K562 (cell line): Measurements from ENCODE around the gene HLCS. TPM values are rescaled to one million over a fixed set of nuclear protein-coding genes. Genes with fewer than 3 reads are reported as not detected.
A peak's percentile ranks its signal among the peaks of the same experiment; 100 is the strongest.

Experiments
- CBX5 ChIP-seq: IDR thresholded peaks from 2 replicates; pipeline ENCODE4 v1.6.1; 2014; ENCODE audit warnings: low read depth, borderline replicate concordance
- DPF2 ChIP-seq: fragments of 450-650 bp; IDR thresholded peaks from 2 replicates; pipeline ENCODE4 v1.6.1; 2016
- FOXK1 ChIP-seq: sonication (generic); formaldehyde crosslinking; IDR thresholded peaks from 2 replicates; pipeline ENCODE4 v1.8.0; 2022; ENCODE audit warnings: missing genetic modification reagents, mild to moderate bottlenecking, borderline replicate concordance
- HDAC2 ChIP-seq: fragments of 450-650 bp; IDR thresholded peaks from 2 replicates; pipeline ENCODE4 v1.6.1; 2016; ENCODE audit warnings: mild to moderate bottlenecking
- KHSRP ChIP-seq: fragments of 450-650 bp; IDR thresholded peaks from 2 replicates; pipeline ENCODE4 v1.6.1; 2017
- NEUROD1 ChIP-seq: fragments of 150-350 bp; IDR thresholded peaks from 2 replicates; pipeline ENCODE4 v1.6.1; 2014; ENCODE audit warnings: borderline replicate concordance, low read length, low read depth; ENCODE audit not compliant: partially characterized antibody
- PHTF2 ChIP-seq: fragments of 250-450 bp; sonication (Bioruptor Pico); IDR thresholded peaks from 2 replicates; pipeline ENCODE4 v1.5.0; 2021; ENCODE audit warnings: mild to moderate bottlenecking
- RB1 ChIP-seq: fragments of 450-650 bp; IDR thresholded peaks from 2 replicates; pipeline ENCODE4 v1.6.1; 2017; ENCODE audit warnings: low read depth, mild to moderate bottlenecking
- RBM39 ChIP-seq: fragments of 200-400 bp; formaldehyde crosslinking; optimal IDR thresholded peaks from 2 replicates; pipeline ENCODE3; 2018; ENCODE audit warnings: low read depth, low read length
- TGIF2 ChIP-seq: sonication (generic); formaldehyde crosslinking; IDR thresholded peaks from 2 replicates; pipeline ENCODE4 v1.8.1; 2022; ENCODE audit warnings: mild to moderate bottlenecking, missing genetic modification reagents, moderate library complexity
- TOE1 ChIP-seq, 2 experiments: fragments of 450-650 bp in 1 of 2; sonication (generic) in 1 of 2; formaldehyde crosslinking in 1 of 2; IDR thresholded peaks; 2 replicates each; pipeline versions ENCODE4 v1.7.1 to v1.8.0; 2016 to 2022; ENCODE audit warnings: borderline replicate concordance in 2 of 2, mild to moderate bottlenecking in 2 of 2, antibody characterized with exemption in 1 of 2, inconsistent platforms in 1 of 2, low read depth in 1 of 2, missing genetic modification reagents in 1 of 2, moderate library complexity in 1 of 2
- U2AF1 ChIP-seq: fragments of 200-400 bp; formaldehyde crosslinking; optimal IDR thresholded peaks from 2 replicates; pipeline ENCODE3; 2017; ENCODE audit warnings: mild to moderate bottlenecking, low read depth, low read length, moderate library complexity
- ZC3H11A ChIP-seq: IDR thresholded peaks from 2 replicates; pipeline ENCODE4 v1.6.1; 2012; ENCODE audit warnings: low read depth, low read length, improper control_type of control experiment
- ZC3H8 ChIP-seq: fragments of 450-650 bp; IDR thresholded peaks from 2 replicates; pipeline ENCODE4 v1.6.1; 2017
- ZNF57 ChIP-seq: fragments of 450-650 bp; formaldehyde crosslinking; IDR thresholded peaks from 2 replicates; pipeline ENCODE4 v1.4.0; 2020; ENCODE audit warnings: mild to moderate bottlenecking, moderate library complexity
- ZNF764 ChIP-seq: fragments of 250-450 bp; sonication (Bioruptor Pico); IDR thresholded peaks from 2 replicates; pipeline ENCODE4 v1.4.0; 2020; ENCODE audit warnings: low read depth, mild to moderate bottlenecking, moderate library complexity
- polyA plus RNA-seq, 8 experiments: library from polyadenylated mRNA; depleted of rRNA in 4 of 8; stranded (reverse) in 5 of 8; unstranded in 3 of 8; fragments of >200 nt; fragmentation: Nextera tagmentation in 2 of 8; fragmentation: Illumina TruSeq in 1 of 8; extraction: Ambion mirVana in 2 of 8; extraction: Trizol in 1 of 8; gene quantifications; 2 replicates each; pipeline versions ENCODE4 v1.2.1 to v1.2.3, GENCODE V29; 2011 to 2014; ENCODE audit warnings: inconsistent platforms in 1 of 8, missing spikeins in 1 of 8
- total RNA-seq, 7 experiments: library from RNA; depleted of rRNA in 6 of 7; stranded (reverse); fragments of >200 nt in 6 of 7; fragmentation: Illumina TruSeq in 2 of 7; extraction: Trizol in 2 of 7; gene quantifications; 2 replicates each; pipeline versions ENCODE4 v1.2.1 to v1.2.3, GENCODE V29; 2011 to 2021; ENCODE audit warnings: low replicate concordance in 1 of 7
- TF ChIP-seq, protein P1 (sequence below): fragments of 250-450 bp; sonication (Bioruptor Pico); IDR thresholded peaks from 2 replicates; pipeline ENCODE4 v1.8.0; 2021; ENCODE audit warnings: moderate library complexity, mild to moderate bottlenecking, inconsistent platforms
- TF ChIP-seq, protein P2 (sequence below): fragments of 250-450 bp; sonication (Bioruptor Pico); IDR thresholded peaks from 2 replicates; pipeline ENCODE4 v1.9.0; 2021; ENCODE audit warnings: mild to moderate bottlenecking, inconsistent platforms
- TF ChIP-seq, protein P3 (sequence below): sonication (generic); formaldehyde crosslinking; IDR thresholded peaks from 2 replicates; pipeline ENCODE4 v1.8.1; 2023; ENCODE audit warnings: mild to moderate bottlenecking, missing genetic modification reagents
- TF ChIP-seq, protein P4 (sequence below), 2 experiments: fragments of 200-800 bp in 1 of 2; sonication (Bioruptor generic) in 1 of 2; sonication (generic) in 1 of 2; formaldehyde crosslinking in 1 of 2; IDR thresholded peaks in 1 of 2; conservative IDR thresholded peaks in 1 of 2; 2 replicates each; pipeline versions ENCODE4 v1.5.0 to v1.6.1; 2016 to 2020; ENCODE audit warnings: missing compliant biosample characterization in 1 of 2, missing genetic modification characterization in 1 of 2, missing genetic modification reagents in 1 of 2

HLCS gene
- total and polyA plus RNA-seq, 9 of the 15 experiments (the other 6 are each of a cell fraction or from before 2014, with no cell fraction given), result 3.0 to 21.5 (median 17.1) TPM

DNA sequence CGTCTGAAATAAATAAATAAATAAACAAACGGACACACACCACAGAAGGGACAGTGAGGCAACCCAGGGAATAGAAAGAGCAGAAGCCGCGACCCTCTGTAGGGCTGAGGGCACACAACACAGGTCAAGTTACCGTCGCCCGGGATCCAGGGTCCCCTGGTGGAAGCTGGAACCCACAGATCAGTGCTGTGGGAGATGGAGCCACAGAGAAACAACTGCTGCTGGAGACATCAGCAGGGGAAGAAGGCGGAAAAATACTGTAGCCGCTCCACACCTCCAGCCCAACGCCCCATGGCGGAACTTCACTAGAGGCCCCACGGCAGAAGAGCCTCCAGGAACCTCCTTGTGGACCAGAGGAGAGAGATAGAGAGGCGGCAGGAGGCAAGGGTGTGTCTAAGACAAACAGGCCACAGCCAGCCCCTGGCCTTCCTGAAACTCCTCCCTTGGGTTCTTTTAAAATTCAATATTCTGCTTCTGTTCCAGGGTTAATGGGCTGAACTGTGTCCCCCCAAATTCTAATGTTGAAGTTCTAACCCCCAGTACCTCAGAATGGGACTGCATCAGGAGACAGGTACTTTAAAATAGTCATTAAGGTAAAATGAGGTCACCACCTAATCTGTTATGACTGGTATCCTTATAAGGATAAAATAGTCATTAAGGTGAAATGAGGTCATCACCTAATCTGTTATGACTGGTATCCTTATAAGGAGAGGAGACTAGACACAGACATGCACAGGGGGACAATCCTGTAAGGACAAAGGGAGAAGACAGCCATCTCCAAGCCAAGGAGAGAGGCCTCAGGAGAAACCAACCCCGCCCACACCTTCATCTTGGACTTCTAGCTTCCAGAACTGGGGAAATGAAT, 7.7 kb upstream of the HLCS start (continued):
- no peak for TF ChIP-seq CBX5
- TF ChIP-seq NEUROD1, result no peak
- TF ChIP-seq, protein P1, sequence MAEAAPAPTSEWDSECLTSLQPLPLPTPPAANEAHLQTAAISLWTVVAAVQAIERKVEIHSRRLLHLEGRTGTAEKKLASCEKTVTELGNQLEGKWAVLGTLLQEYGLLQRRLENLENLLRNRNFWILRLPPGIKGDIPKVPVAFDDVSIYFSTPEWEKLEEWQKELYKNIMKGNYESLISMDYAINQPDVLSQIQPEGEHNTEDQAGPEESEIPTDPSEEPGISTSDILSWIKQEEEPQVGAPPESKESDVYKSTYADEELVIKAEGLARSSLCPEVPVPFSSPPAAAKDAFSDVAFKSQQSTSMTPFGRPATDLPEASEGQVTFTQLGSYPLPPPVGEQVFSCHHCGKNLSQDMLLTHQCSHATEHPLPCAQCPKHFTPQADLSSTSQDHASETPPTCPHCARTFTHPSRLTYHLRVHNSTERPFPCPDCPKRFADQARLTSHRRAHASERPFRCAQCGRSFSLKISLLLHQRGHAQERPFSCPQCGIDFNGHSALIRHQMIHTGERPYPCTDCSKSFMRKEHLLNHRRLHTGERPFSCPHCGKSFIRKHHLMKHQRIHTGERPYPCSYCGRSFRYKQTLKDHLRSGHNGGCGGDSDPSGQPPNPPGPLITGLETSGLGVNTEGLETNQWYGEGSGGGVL (CRISPR knock-in tag), result no peak
- no peak for TF ChIP-seq ZC3H8
- no peak for TF ChIP-seq ZNF57 (CRISPR knock-in tag)
- no peak for TF ChIP-seq RB1
- TF ChIP-seq, protein P2, sequence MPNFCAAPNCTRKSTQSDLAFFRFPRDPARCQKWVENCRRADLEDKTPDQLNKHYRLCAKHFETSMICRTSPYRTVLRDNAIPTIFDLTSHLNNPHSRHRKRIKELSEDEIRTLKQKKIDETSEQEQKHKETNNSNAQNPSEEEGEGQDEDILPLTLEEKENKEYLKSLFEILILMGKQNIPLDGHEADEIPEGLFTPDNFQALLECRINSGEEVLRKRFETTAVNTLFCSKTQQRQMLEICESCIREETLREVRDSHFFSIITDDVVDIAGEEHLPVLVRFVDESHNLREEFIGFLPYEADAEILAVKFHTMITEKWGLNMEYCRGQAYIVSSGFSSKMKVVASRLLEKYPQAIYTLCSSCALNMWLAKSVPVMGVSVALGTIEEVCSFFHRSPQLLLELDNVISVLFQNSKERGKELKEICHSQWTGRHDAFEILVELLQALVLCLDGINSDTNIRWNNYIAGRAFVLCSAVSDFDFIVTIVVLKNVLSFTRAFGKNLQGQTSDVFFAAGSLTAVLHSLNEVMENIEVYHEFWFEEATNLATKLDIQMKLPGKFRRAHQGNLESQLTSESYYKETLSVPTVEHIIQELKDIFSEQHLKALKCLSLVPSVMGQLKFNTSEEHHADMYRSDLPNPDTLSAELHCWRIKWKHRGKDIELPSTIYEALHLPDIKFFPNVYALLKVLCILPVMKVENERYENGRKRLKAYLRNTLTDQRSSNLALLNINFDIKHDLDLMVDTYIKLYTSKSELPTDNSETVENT (CRISPR knock-in tag), result no peak
- TF ChIP-seq, protein P3, sequence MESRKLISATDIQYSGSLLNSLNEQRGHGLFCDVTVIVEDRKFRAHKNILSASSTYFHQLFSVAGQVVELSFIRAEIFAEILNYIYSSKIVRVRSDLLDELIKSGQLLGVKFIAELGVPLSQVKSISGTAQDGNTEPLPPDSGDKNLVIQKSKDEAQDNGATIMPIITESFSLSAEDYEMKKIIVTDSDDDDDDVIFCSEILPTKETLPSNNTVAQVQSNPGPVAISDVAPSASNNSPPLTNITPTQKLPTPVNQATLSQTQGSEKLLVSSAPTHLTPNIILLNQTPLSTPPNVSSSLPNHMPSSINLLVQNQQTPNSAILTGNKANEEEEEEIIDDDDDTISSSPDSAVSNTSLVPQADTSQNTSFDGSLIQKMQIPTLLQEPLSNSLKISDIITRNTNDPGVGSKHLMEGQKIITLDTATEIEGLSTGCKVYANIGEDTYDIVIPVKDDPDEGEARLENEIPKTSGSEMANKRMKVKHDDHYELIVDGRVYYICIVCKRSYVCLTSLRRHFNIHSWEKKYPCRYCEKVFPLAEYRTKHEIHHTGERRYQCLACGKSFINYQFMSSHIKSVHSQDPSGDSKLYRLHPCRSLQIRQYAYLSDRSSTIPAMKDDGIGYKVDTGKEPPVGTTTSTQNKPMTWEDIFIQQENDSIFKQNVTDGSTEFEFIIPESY, result peak; percentile 80
- no peak for TF ChIP-seq ZNF764 (CRISPR knock-in tag)
- TF ChIP-seq TGIF2 (CRISPR knock-in tag), result no peak
- peak; percentile 52 for TF ChIP-seq DPF2
- 0 out of 2 replicates have a peak, but pooled peaks have one; percentile 11 for TF ChIP-seq HDAC2
- TF ChIP-seq KHSRP, result no peak
- no peak for TF ChIP-seq FOXK1 (CRISPR knock-in tag)
- no peak for TF ChIP-seq ZC3H11A
- no peak for TF ChIP-seq TOE1 (IDR thresholded peaks at IDR 0.05; ENCODE audit: borderline replicate concordance)
- no peak for TF ChIP-seq TOE1 (CRISPR knock-in tag; IDR thresholded peaks at IDR 0.05; ENCODE audit: borderline replicate concordance, low read depth)
- TF ChIP-seq U2AF1, result no peak
- TF ChIP-seq, protein P4, sequence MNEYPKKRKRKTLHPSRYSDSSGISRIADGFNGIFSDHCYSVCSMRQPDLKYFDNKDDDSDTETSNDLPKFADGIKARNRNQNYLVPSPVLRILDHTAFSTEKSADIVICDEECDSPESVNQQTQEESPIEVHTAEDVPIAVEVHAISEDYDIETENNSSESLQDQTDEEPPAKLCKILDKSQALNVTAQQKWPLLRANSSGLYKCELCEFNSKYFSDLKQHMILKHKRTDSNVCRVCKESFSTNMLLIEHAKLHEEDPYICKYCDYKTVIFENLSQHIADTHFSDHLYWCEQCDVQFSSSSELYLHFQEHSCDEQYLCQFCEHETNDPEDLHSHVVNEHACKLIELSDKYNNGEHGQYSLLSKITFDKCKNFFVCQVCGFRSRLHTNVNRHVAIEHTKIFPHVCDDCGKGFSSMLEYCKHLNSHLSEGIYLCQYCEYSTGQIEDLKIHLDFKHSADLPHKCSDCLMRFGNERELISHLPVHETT (CRISPR knock-in tag; conservative IDR thresholded peaks at IDR 0.05 in 1 of 2, IDR thresholded peaks at IDR 0.05 in 1 of 2), result peak in 1 of 2 experiments; percentile 15; a peak in 1 of 4 replicates
- no peak for TF ChIP-seq RBM39
- no peak for TF ChIP-seq PHTF2
